GM12878 (cell line): ENCODE measurements around the gene ICE2. TPM values are rescaled to one million over a fixed set of nuclear protein-coding genes. Genes with fewer than 3 reads are reported as not detected.

ENCODE experiments used
- ATAC-seq: fragments of 200-7000 bp; cut with Tn5 transposase; 3 replicates; pipeline ENCODE4 v1.9.1; 2020; ENCODE audit warnings: mild to moderate bottlenecking, moderate library complexity
- BruUV-seq: library from RNA; stranded (reverse); fragments of 400-500 nt; replicated peaks from 2 replicates; lab custom pipeline; 2021; lab: Mats Ljungman, UMichigan
- CTCF ChIA-PET: fragments of 300-600 bp; sonication (Branson Sonifier 250); formaldehyde crosslinking; extraction: SDS; loops from one replicate; lab custom pipeline; 2021; ENCODE audit warnings: inconsistent platforms; lab: Yijun Ruan, JAX
- POLR2A ChIA-PET: fragments of 350-600 bp; formaldehyde crosslinking; extraction: SDS; loops from one replicate; lab custom pipeline; 2021; ENCODE audit warnings: inconsistent platforms; lab: Charles Lee
- RAD21 ChIA-PET: fragments of 300-600 bp; sonication (Branson Sonifier 250); formaldehyde crosslinking; loops from one replicate; lab custom pipeline; 2023; ENCODE audit warnings: antibody characterized with exemption; ENCODE audit not compliant: unreplicated experiment; lab: Charles Lee
- SMC1A ChIA-PET: fragments of 300-600 bp; sonication (Branson Sonifier 250); formaldehyde crosslinking; loops from one replicate; lab custom pipeline; 2023; ENCODE audit not compliant: unreplicated experiment, uncharacterized antibody; lab: Charles Lee
- DNase-seq: peaks from one replicate; pipeline ENCODE4 v3.0.0-alpha.2; 2011; ENCODE audit warnings: low read depth, low spot score
- FAIRE-seq: peaks from 3 replicates; lab custom pipeline; 2011; peaks lifted over from hg19 to GRCh38; lab: Jason Lieb, UNC
- H2AFZ ChIP-seq: 2 replicates; pipeline ENCODE4 v1.6.0; 2011; ENCODE audit warnings: low read depth, low read length, control low read depth; ENCODE audit not compliant: control insufficient read depth
- H3K27ac ChIP-seq: 2 replicates; pipeline ENCODE4 v1.5.1; 2011; ENCODE audit warnings: control low read depth; ENCODE audit not compliant: control insufficient read depth, insufficient read depth
- H3K27me3 ChIP-seq, 2 experiments: replicated peaks in 1 of 2; 2 replicates each; pipeline versions ENCODE4 v1.6.0 to v1.6.1; 2011; ENCODE audit warnings: low read length in 1 of 2; ENCODE audit not compliant: control insufficient read depth in 2 of 2, insufficient read depth in 2 of 2
- H3K36me3 ChIP-seq, 2 experiments: 2 replicates each; pipeline ENCODE4 v1.5.1; 2011; ENCODE audit warnings: low read length in 1 of 2; ENCODE audit not compliant: control insufficient read depth in 2 of 2, insufficient read depth in 2 of 2
- H3K4me1 ChIP-seq: 2 replicates; pipeline ENCODE4 v1.6.1; 2011; ENCODE audit warnings: mild to moderate bottlenecking, low read length, moderate library complexity, mixed read lengths; ENCODE audit not compliant: control insufficient read depth, insufficient read depth
- H3K4me2 ChIP-seq: 2 replicates; pipeline ENCODE4 v1.6.0; 2011; ENCODE audit warnings: control low read depth; ENCODE audit not compliant: control insufficient read depth, insufficient read depth
- H3K4me3 ChIP-seq: fragments of 200-600 bp; sonication (generic); 2 replicates; pipeline ENCODE4 v1.5.1; 2016
- H3K79me2 ChIP-seq: 2 replicates; pipeline ENCODE4 v1.6.0; 2011; ENCODE audit warnings: low read length; ENCODE audit not compliant: control insufficient read depth, insufficient read depth
- H3K9ac ChIP-seq: 2 replicates; pipeline ENCODE4 v1.8.0; 2011; ENCODE audit warnings: low read length, control low read depth, mixed read lengths; ENCODE audit not compliant: control insufficient read depth, insufficient read depth
- H3K9me3 ChIP-seq: replicated peaks from 3 replicates; pipeline ENCODE4 v1.5.1; 2011; ENCODE audit warnings: mild to moderate bottlenecking, low read length; ENCODE audit not compliant: control insufficient read depth, insufficient read depth
- H4K20me1 ChIP-seq: 2 replicates; pipeline ENCODE4 v1.6.0; 2011; ENCODE audit not compliant: control insufficient read depth, insufficient read depth
- BCL11A ChIP-seq: IDR thresholded peaks from 2 replicates; pipeline ENCODE4 v1.6.1; 2011; ENCODE audit warnings: low read depth, low read length
- BCLAF1 ChIP-seq: fragments of 450-650 bp; IDR thresholded peaks from 2 replicates; pipeline ENCODE4 v1.6.1; 2017; ENCODE audit warnings: antibody characterized with exemption, mild to moderate bottlenecking, moderate library complexity
- DPF2 ChIP-seq: fragments of 450-650 bp; IDR thresholded peaks from 2 replicates; pipeline ENCODE4 v1.6.1; 2017; ENCODE audit warnings: mild to moderate bottlenecking
- EZH2 ChIP-seq: IDR thresholded peaks from 2 replicates; pipeline ENCODE4 v1.6.1; 2012; ENCODE audit warnings: low read depth, mild to moderate bottlenecking, control low read depth, inconsistent platforms, low read length, borderline replicate concordance; ENCODE audit not compliant: control insufficient read depth
- FOXK2 ChIP-seq: fragments of 450-650 bp; IDR thresholded peaks from 2 replicates; pipeline ENCODE4 v1.6.1; 2017; ENCODE audit warnings: mild to moderate bottlenecking, moderate library complexity
- FOXM1 ChIP-seq: IDR thresholded peaks from 2 replicates; pipeline ENCODE4 v1.6.1; 2012; ENCODE audit warnings: low read depth, mild to moderate bottlenecking, inconsistent platforms, low read length, moderate library complexity
- GATAD2B ChIP-seq: fragments of 450-650 bp; conservative IDR thresholded peaks from 2 replicates; pipeline ENCODE4 v1.6.1; 2017; ENCODE audit warnings: low read depth, mild to moderate bottlenecking, moderate library complexity
- HDAC6 ChIP-seq: fragments of 200-600 bp; sonication (generic); IDR thresholded peaks from one replicate; pipeline ENCODE4 v1.8.0; 2017; ENCODE audit warnings: antibody characterized with exemption; ENCODE audit not compliant: unreplicated experiment
- IKZF1 ChIP-seq: fragments of 450-650 bp; conservative IDR thresholded peaks from 2 replicates; pipeline ENCODE4 v1.6.1; 2017; ENCODE audit warnings: antibody characterized with exemption, mild to moderate bottlenecking
- MEF2A ChIP-seq: IDR thresholded peaks from 2 replicates; pipeline ENCODE4 v1.6.1; 2011; ENCODE audit warnings: low read depth, mild to moderate bottlenecking, low read length, moderate library complexity; ENCODE audit not compliant: insufficient read depth
- RELA ChIP-seq: fragments of 450-650 bp; IDR thresholded peaks from 2 replicates; pipeline ENCODE4 v1.8.0; 2014; ENCODE audit warnings: borderline replicate concordance; ENCODE audit not compliant: partially characterized antibody
- REST ChIP-seq: IDR thresholded peaks from 2 replicates; pipeline ENCODE4 v1.6.1; 2012; ENCODE audit warnings: mild to moderate bottlenecking, low read depth, low read length
- SUZ12 ChIP-seq: fragments of 200-600 bp; sonication (generic); IDR thresholded peaks from one replicate; pipeline ENCODE4 v1.6.1; 2018; ENCODE audit warnings: antibody characterized with exemption, mild to moderate bottlenecking; ENCODE audit not compliant: unreplicated experiment
- TARDBP ChIP-seq: IDR thresholded peaks from 2 replicates; pipeline ENCODE4 v1.6.1; 2016; ENCODE audit warnings: borderline replicate concordance
- WRNIP1 ChIP-seq: IDR thresholded peaks from 2 replicates; pipeline ENCODE4 v1.6.1; 2011; ENCODE audit warnings: low read depth, low read length, improper control_type of control experiment, borderline replicate concordance
- ZBTB33 ChIP-seq: fragments of 450-650 bp; IDR thresholded peaks from 2 replicates; pipeline ENCODE4 v1.6.1; 2017; ENCODE audit warnings: mild to moderate bottlenecking
- ZNF274 ChIP-seq: IDR thresholded peaks from one replicate; pipeline ENCODE4 v1.8.0; 2011; ENCODE audit not compliant: insufficient read length, insufficient read depth
- WGBS: methylation state at CpG from one replicate; pipeline ENCODE4 v1.1.6; 2016; ENCODE audit warnings: low lambda C conversion rate; ENCODE audit not compliant: insufficient replicate concordance, insufficient coverage; ENCODE audit errors: missing lambda C conversion rate; 5-methylcytosine and 5-hydroxymethylcytosine counted together
- in situ Hi-C: fragments of 300-500 bp; cut with MboI; formaldehyde crosslinking; loops from 9 replicates; pipeline ENCODE4 v1.14.3; 2018; ENCODE audit warnings: mixed read lengths
- intact Hi-C: fragments of 100-400 bp; cut with micrococcal nuclease; formaldehyde crosslinking; loops from one replicate; pipeline ENCODE4 v1.14.2; 2022; ENCODE audit not compliant: unreplicated experiment
- polyA plus RNA-seq, 11 experiments: library from polyadenylated mRNA; depleted of rRNA in 4 of 11; unstranded in 6 of 11; stranded (reverse) in 5 of 11; fragments of >200 nt; fragmentation: Nextera tagmentation in 4 of 11; fragmentation: Illumina TruSeq in 1 of 11; extraction: Ambion mirVana in 4 of 11; extraction: Trizol in 1 of 11; gene quantifications; 1 replicate in 1 of 11; 2 replicates in 10 of 11; pipeline versions ENCODE4 v1.2.1 to v1.2.3, GENCODE V29; 2011 to 2016; ENCODE audit warnings: inconsistent platforms in 2 of 11, missing spikeins in 2 of 11, low read depth in 1 of 11
- total RNA-seq, 4 experiments: library from RNA; depleted of rRNA in 3 of 4; stranded (reverse); fragments of >200 nt in 3 of 4; fragmentation: Illumina TruSeq in 1 of 4; extraction: Trizol in 1 of 4; gene quantifications; 2 replicates each; pipeline versions ENCODE4 v1.2.1 to v1.2.3, GENCODE V29; 2013 to 2021

Gene ICE2
- total and polyA plus RNA-seq, 10 of the 15 experiments (the other 5 are each of a cell fraction or from before 2014, with no cell fraction given), result 14.2 to 62.0 (median 44.9) TPM

- BruUV-seq, result no TSS peak
- ATAC-seq, result no peak
- Histone ChIP-seq H3K9ac (no peak overlapping the region), H3K4me2 (no peak overlapping the region), H3K27me3 (no peaks in the 10 kb centered on the region), H3K4me3 (no peak overlapping the region), H3K79me2 (no peaks in the 10 kb centered on the region), H4K20me1 (no peaks in the 10 kb centered on the region), H3K9me3 (no peaks in the 10 kb centered on the region), H3K4me1 (no peaks in the 10 kb centered on the region), H3K36me3 (peaks cover 0 to 16% of the 10 kb centered on the region in 2 experiments; a peak in 2 of 4 replicates), H3K27ac (no peak overlapping the region), H2AFZ (no peak overlapping the region)
- CTCF ChIA-PET, result no interaction called here
- 81% methylated on average over 5 of the region's 5 CpGs for WGBS
- POLR2A ChIA-PET, result no interaction called here
- TF ChIP-seq HDAC6 (no peak), ZNF274 (no peak), IKZF1 (no peak), GATAD2B (no peak), SUZ12 (no peak), FOXM1 (no peak), ZBTB33 (no peak), EZH2 (no peak), WRNIP1 (no peak), FOXK2 (no peak), TARDBP (no peak), BCL11A (no peak), REST (no peak), DPF2 (no peak), RELA (no peak), MEF2A (no peak), BCLAF1 (no peak)
- no peak for DNase-seq
- in situ Hi-C loops (loop anchor here (25.0 kb wide), 1 partner anchor 1468 kb away; no protein-coding TSS in a partner anchor), intact Hi-C loops (no loop called here)
- SMC1A ChIA-PET, result no interaction called here
- peak; percentile 13 for FAIRE-seq
- RAD21 ChIA-PET, result interaction anchor here (1.0 kb wide), 1 partner anchor 678 kb away, joined by 3 read pairs; no protein-coding TSS in a partner anchor
Measured at GRCh38 chr15:60369696-60370095, 109.2 kb downstream of the ICE2 start.
